Activated CD4-positive, alpha-beta T cell treated with anti-CD3 and anti-CD28 coated beads, Interleukin-2, Interleukin-6, amounts not matched to agents 100 ng/mL and 50 ng/mL, durations not matched to agents 16 hours and 8 hours (primary cell): ENCODE data around the gene ILKAP.

Experiments
- DNase-seq: peaks from one replicate; pipeline ENCODE4 v3.0.0-alpha.2; 2020

ILKAP gene

DNA sequence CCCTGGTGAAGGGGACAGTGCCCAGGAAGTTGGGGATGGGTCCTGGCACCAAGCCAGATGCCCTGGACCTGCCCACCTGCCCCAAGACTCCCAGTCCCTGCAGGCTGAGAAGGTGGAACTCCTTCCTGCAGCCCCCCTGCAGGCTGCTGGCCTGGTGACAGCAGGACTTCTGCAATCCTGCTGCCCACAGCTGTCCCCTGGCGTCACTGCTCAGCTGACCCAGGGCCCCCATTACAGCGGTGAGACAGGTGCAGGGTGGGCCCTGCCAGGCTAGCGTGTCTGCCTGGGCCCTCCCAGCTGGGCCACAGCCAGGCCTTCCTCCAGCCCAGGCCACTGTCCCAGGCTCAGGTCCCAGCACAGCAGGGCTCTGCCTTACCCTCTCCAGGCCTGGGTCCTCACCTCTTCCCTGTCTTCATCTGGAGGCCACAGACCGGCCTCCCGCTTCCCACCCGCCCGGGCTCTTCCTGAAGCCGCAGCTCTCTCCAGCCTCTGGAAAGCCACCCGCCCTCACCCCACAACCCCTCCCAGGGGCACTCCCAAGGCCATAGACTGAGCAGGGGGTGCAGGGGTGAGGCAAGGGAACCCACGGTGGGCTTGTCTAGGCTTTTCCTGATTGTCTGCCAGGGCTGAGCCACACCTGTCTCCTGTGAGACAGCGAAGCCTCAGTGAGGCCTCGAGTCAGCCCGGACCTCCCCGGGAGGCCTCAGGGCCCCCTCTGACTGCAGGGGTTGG lies 53.5 kb downstream of the ILKAP start:
- DNase-seq: no peak

DNA sequence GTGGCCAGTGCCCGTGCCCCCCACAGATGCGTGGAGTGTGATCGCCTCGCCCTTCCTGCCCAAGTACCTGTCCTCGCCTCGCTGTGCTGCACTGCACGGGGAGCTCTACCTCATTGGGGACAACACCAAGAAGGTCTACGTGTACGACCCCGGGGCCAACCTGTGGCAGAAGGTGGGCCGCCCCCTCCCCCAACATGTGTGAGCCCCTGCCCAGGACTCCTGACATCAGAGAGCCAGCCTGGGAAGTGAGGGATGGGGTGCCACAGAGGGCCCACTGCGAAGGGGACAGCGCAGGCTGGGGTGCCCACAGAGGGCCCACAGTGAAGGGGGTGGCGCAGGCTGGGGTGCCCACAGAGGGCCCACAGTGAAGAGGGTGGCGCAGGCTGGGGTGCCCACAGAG lies 54.5 kb downstream of the ILKAP start:
- DNase-seq: no peak

DNA sequence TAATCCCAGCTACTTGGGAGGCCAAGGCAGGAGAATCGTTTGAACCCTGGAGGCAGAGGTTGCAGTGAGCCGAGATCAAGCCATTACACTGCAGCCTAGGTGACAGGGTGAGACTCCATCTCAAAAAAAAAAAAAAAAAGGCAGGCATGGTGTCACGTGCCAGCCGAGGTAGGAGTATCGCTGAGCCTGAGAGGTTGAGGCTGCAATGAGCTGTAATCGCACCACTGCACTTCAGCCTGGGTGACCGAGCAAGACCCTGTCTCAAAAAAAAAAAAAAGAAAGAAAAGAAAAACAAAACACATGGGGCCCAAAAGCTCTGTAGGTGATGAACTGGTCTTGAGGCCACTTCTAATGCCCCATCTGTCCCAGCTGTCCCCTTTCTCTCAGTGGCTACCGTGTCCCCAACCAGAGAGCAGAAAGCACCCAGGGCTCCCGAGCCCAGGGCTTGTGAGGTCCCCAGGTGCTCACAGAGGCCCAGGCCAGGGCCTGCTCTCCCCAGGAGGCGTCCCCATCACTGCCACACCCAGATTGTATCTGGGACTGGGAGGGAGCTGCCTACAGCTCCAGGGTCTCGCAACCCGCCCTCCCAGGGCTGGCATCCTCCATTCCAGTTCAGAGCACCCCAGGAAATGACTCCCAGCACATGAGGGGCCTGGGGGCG lies 56.5 kb downstream of the ILKAP start:
- no peak for DNase-seq

DNA sequence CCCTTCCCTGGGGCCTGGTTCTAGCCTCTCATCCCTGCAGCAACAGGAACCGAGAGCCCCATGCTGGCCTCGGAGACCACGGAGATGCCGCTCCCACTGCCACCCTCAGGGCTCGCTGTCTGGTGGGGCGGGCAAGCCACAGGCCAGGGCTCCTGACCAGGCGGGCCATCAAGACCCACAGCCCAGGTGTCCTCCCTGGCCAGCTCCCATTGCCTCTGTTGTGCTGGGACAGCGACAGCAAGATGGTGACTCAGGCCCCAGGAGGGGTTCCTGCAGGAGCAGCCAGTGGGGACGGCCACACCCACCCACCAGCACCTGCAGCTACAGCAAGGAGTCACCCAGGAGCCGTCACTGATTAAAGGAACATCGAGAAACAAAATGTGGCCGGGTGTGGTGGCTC lies 57.6 kb downstream of the ILKAP start:
- no peak for DNase-seq

DNA sequence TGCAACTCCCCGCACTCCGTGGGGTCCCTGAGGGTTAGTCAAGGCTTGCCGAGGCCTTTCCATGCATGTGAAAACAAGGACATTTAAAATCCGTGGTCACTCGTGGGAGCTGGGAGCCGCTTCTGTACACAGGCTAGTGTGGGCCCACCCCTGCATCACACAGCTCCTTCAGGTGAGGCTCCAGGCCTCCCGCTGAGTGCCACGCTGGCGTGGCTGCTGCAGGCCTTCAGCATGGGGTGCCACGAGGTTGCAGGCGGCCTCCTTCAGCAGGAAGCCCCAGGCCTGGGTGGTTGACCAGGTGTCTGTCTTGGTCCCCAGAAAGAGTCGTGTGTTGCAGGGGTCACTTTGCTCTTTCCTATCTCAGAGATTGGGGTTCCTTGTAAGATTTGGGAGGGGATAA lies 58.4 kb downstream of the ILKAP start:
- no peak for DNase-seq

DNA sequence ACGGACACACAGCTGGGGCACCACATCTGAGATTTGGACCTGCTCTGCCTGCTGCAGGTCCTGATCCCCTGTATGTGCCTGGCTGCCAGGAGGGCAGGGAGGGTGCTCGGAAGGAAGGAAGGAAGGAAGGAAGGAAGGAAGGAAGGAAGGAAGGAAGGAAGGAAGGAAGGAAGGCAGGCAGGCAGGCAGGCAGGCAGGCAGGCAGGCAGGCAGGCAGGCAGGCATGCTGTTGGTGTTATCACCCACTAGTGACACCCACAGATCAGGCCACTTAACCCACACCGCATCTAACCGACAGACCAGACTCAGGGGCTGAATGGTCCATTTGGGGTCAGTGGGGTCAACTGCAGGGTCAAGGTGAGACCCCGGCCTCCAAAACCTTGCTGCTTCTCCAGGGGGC lies 59.2 kb downstream of the ILKAP start:
- DNase-seq: no peak

DNA sequence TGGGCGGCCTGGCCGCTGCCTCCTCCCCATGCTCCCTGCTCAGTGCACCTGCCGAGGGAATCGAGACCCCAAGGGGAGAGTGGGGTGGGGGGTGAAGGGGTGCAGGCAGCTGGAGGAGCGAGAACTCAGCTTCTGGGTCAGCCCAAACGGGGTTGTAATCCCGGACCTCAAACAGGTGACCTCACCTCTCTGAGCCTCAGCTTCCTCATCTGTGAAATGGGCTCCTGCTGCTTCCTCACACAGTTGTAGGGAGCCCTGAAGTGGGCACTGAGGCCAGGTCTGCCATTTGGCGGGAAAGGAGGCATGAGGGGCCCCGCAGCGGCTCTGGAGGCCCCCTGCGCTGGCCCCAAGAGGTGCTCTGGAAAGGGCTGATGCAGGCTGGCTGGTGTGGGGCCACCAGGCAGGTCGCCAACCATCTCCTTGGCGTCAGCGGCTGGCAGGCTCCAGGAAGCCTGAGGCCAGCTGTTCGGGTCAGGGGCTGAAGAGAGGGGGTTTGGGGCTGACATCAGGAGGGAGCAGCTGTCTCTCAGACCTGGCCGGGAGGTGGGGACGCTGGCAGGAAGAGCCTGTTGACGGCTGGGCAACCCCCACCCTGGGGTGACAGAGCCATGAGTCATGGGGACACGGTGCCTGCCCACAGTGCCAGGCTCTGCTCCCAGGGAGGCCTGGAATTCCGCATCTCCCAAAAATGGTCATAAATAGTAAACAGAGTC lies 60.1 kb downstream of the ILKAP start:
- DNase-seq: no peak

DNA sequence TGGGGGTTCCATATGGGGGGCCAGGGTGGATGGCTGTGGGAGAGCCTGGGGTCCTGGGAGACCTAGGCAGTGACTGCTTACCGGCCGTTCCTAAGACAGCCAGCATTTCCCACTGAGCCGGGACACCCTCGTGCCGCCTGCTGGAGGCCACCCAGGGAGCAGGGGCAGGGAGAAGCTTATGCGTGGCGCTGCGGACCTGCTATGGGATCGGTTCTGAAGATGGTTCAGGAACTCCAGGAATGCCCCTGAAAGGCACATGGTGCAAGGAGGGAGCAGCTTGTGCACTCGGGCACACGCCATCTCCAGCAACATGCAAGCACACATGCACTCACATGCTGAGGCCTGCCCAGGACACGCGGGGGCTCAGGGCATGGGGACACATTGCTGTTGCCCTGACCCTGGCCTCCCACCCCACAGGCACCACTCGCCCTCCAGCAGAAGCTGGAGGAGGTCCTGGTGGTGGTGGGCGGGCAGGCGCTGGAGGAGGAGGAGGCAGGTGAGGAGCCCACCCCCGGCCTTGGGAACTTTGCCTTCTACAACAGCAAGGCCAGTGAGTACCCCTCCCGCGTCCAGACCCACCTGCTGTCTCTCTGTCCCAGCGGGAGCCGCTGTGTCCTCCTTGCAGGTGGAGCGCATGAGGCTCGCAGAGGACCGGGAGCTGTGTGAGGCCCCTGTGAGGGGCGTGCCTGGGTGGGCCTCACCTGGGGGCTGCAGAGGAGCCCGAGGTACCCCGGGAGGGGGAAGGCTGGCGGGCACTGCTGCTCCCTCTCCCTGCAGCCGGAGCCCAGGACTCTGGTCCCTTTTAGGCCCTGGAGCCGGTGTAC lies 60.9 kb downstream of the ILKAP start:
- no peak for DNase-seq

DNA sequence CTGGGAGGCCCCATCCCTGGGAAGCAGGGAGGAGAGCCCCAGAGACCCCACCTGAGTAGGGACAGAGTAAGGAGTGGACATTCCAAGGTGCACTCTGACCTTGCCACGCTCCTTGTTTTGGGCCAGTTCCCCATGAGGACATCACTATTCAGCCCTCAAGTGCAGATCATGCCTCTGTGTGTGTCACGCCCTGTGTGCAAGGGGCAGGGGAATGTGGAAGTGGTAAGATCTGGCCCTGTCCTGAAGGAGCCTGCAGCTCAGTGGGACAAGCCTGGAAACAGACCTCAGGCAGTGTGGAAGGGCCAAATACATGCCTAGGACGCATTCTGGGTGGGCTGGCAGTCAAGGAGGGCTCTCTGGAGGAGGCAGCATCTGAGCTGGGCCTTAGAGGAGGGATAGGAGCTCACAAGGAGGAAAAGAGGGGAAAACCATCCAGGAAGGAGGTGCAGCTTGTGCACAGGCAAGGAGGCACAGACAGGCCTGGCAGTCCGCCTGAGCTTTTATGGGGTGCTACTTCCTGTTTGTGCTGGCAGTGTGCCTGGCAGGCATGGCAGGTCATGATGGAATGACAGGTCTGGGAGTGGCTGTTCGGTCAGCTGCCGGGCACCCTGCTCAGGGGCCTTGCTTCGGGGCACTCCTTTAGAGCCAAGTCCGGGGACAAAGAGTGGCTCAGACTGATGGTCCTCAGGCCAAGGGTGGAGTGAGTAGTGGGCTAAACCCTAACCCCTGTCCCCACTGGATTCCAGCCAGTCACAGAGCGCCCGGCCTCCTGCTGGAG lies 61.8 kb downstream of the ILKAP start:
- no peak for DNase-seq

DNA sequence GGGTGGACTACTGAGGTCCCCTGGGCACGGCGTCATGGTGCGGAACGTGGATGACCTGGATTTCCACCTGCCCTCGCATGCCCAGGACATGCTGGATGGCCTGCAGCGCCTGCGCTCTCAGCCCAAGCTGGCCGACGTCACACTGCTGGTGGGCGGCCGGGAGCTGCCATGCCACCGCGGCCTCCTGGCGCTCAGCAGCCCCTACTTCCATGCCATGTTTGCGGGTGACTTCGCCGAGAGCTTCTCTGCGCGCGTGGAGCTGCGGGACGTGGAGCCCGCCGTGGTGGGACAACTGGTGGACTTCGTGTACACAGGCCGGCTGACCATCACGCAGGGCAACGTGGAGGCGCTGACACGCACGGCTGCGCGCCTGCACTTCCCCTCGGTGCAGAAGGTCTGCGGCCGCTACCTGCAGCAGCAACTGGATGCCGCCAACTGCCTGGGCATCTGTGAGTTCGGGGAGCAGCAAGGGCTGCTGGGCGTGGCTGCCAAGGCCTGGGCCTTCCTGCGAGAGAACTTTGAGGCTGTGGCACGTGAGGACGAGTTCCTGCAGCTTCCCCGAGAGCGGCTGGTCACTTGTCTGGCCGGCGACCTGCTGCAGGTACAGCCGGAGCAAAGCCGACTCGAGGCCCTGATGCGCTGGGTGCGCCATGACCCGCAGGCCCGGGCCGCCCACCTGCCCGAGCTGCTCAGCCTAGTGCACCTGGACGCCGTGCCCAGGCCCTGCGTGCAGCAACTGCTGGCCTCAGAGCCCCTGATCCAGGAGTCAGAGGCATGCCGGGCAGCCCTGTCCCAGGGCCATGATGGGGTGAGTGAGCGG lies 62.6 kb downstream of the ILKAP start:
- no peak for DNase-seq

DNA sequence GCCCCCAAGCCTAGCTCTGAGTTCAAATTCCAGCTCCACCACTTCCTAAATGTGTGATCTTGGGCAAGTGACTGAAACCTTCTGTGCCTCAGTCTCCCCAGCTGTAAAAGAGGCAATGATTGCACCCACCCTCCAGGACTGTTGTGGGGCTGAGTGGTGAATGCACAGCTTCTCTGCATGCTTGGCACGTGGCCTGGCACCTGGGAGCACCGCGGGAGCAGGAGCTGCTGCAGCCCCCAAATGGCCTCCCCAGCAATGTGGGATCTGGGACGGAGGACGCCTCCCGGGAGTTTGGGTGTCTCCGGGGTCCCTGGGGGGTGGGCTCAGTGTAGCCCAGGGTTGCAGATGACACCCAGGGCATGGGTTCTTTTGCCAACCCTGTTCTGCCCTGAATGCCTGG lies 63.5 kb downstream of the ILKAP start:
- DNase-seq: no peak

DNA sequence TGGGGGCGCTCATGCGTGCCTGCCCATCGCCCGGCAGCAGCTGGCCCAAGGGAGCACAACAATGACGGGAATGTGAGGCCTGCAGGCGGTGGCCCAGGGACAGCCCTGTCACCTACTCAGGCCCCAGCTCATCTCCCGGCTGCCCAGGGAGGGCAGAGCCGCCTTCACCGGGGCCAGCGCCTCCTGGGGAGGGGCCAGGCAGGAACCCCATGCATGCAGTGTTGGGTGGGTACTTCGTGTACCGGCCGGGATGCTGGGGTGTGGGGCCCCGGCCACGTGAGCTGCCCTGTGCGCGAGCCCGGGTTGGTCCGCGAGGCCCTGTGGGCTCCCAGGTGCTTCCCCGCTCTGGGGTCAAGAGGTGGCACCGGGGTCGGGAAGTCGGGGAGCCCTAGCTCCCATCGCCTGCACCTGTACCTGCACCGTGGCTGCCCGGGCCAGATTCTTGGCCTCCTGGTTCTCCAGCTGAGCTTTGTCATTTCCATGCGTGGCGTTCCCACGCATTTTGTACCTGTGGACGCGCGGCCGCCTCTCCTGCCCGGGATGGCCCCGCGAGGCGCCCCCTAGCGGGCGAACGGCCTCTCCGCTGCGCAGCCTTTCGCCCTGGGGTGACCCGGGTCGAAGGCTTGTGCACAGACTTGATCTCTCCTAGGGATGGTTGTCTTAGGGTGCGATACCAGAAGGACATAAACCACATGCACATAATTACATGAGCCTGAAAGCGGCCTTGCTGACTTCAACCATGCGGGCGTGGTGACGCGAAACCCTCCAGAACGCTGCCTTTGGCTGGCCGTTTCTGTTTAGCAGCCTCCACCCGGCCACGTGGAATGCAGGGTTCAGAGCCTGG lies 64.1 kb downstream of the ILKAP start:
- DNase-seq: peak; percentile 44

DNA sequence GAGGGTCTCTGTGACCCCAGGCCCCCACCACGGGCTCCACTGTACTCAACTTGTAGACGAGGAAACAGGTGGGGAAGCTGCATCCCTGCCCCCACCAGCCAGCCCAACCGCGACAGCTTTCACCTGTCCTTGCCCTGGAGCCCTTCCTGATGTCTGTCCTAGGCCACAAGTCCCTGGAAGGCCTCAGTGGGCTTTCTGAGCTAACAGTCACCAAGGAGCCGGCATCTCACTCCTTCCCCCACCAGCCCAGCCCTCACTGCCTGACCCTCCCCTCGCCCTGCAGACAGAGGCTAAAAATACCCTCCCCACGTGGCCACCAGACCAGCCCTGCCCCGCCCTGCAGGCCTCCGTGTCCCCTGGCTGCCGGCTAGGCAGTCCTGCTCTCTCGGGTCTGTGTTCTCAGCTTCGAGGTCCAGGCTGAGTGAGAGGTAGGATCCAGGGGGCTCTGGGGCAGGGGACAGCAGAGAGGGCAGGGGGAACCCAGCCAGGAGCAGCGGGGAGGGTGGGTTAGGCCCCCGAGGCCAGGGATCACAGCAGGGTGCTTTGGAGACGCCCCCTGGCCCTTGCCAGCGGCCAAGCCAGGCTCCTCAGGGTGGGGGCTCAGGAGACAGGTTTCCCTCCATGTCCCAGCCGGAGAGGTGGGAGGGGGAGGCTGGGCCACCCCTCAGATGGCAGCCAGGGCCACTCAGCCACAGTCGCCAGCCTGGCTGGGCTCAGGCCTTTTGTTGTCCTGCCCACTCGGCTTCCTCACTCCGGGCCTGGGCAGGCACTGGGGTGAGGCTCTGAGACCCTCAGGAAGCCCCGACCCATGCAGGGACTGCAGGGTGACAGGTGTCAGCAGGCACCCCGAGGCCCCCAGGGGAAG lies 64.9 kb downstream of the ILKAP start, which contains the start of gene KLHL30:
KLHL30 (plus strand) TSS at position 338 of the 865 bp plus-strand sequence. CDS start 2,087 bp downstream, outside the sequence.
- no peak for DNase-seq

DNA sequence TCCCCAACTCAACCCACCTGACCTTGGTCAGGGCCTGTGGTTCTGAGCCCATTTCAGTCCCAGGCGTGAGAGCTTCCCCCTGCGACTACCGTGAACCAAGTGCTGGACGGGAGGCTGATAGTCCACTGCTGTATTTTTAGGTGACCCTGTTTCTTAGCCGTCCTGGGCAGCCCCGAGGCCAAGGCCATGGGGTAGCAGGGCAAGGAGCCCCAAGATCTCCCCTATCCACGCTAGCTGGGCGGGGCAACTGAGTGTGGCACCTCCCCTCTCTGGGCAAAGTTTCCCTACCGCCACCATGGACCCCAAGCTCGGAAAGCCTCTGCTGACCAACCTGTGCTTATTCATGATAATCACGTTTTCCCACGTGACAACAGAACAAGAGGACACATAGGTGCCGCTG lies 65.6 kb downstream of the ILKAP start:
- no peak for DNase-seq

DNA sequence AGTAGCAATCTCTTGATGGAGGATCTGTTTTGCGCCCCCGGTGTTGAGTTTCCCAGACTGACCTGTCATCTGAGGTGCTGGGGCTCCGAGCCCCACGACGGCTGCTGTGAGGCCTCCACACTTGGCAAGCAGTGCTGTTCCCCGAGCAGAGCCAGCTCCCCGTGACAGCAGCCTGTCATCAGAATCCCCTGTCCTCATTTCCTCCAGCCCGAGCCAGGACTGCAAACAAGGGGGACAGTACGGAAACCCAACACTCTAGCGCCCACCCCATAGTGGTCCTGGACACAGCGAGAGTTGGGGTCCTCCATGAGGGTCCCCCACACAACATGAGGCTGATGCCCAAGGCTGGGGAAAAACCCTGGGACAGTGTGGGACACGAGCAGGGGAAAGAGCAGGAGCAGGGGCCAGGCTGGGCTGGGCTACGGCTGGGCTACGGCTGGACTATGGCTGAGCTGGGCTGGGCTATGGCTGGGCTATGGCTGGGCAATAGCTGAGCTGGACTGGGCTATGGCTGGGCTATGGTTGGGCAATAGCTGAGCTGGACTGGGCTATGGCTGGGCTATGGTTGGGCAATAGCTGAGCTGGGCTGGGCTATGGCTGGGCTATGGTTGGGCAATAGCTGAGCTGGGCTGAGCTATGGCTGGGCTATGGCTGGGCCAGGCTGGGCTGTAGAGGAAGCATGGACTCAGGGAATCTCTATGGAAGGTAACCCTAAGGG lies 66.5 kb downstream of the ILKAP start:
- no peak for DNase-seq

DNA sequence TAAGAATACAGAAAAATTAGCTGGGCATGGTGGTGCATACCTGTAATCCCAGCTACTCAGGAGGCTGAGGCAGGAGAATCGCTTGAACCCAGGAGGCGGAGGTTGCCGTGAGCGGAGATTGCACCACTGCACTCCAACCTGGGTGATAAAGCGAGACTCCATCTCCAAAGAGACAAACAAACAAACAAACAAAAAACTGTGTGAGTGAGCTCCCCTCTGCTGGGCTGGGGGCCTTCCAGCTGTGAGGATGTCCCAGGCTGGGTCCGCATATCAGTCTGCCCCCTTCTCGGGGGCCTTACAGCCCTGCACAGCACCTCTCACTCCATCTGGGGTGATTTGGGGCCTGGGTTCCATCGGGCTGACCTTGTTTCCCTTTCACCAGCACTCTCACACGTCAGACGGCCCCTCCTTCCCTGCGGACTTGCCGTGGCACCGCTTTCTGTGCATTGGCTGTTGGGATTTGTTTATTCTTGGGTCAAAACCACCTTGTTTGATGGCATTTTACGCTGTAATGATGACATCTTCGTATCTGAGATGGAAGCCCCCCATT lies 67.8 kb downstream of the ILKAP start:
- DNase-seq: no peak

DNA sequence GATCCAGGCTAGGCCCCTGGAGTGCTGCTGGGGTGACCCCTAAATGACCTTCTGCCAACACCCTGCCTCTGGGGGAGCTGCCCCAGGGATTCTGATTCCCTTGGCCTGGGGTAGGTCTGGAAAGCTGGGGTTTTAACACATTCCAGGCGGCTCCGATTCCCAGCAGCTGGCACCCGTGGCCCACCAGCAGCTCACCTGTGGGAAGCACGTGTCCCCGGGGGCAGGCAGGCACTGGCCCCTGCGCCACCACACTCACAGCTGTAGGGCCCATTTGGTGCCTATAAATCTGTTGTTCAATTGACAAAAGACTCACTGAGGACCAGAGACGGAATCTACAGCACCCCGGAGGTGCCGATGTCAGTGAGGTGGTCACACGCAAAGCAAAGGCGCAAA lies 69.1 kb downstream of the ILKAP start:
- DNase-seq: no peak
